CD14-positive monocyte (primary cell): ENCODE data around the gene ASS1. TPM values are rescaled to one million over a fixed set of nuclear protein-coding genes. Genes with fewer than 3 reads are reported as not detected.

ENCODE experiments used
- DNase-seq, 3 donors: peaks; one replicate each; pipeline ENCODE4 v3.0.0-alpha.2; 2011 to 2022
- H2AFZ ChIP-seq: 2 replicates; pipeline ENCODE4 v1.6.0; 2012; ENCODE audit warnings: mild to moderate bottlenecking, low read depth, low read length, inconsistent platforms; ENCODE audit not compliant: insufficient read depth, poor library complexity, severe bottlenecking
- H3K27ac ChIP-seq, 2 donors: 1 replicate in 1 of 2; 2 replicates in 1 of 2; pipeline ENCODE4 v1.5.1; 2012 to 2013; ENCODE audit warnings: low read length in 2 of 2, control low read depth in 1 of 2, inconsistent platforms in 1 of 2, low read depth in 1 of 2, mild to moderate bottlenecking in 1 of 2
- H3K27me3 ChIP-seq, 2 donors: one replicate each; pipeline versions ENCODE4 v1.6.0 to v1.6.1; 2011 to 2013; ENCODE audit warnings: low read length in 2 of 2; ENCODE audit not compliant: control insufficient read depth in 2 of 2, insufficient read depth in 2 of 2
- H3K36me3 ChIP-seq, 2 donors: replicated peaks in 1 of 2; 1 replicate in 1 of 2; 2 replicates in 1 of 2; pipeline versions ENCODE4 v1.5.1 to v1.6.1; 2012 to 2013; ENCODE audit warnings: low read length in 2 of 2, control low read depth in 1 of 2, inconsistent platforms in 1 of 2, mild to moderate bottlenecking in 1 of 2; ENCODE audit not compliant: insufficient read depth in 2 of 2, control insufficient read depth in 1 of 2
- H3K4me1 ChIP-seq, 2 donors: 1 replicate in 1 of 2; 2 replicates in 1 of 2; pipeline versions ENCODE4 v1.5.1 to v1.6.1; 2012 to 2013; ENCODE audit warnings: low read length in 2 of 2, control low read depth in 1 of 2, inconsistent platforms in 1 of 2, mild to moderate bottlenecking in 1 of 2, moderate library complexity in 1 of 2; ENCODE audit not compliant: insufficient read depth in 2 of 2, control insufficient read depth in 1 of 2
- H3K4me2 ChIP-seq: replicated peaks from 2 replicates; pipeline ENCODE3; 2012; ENCODE audit warnings: low read length, moderate library complexity, mild to moderate bottlenecking; ENCODE audit not compliant: poor library complexity, severe bottlenecking; ENCODE audit errors: extremely low read depth
- H3K4me3 ChIP-seq, 3 experiments: fragments of 200-600 bp in 1 of 3; sonication (generic) in 1 of 3; replicated peaks in 1 of 3; 1 replicate in 2 of 3; 2 replicates in 1 of 3; pipeline ENCODE4 v1.5.1; 2011 to 2013; ENCODE audit warnings: low read length in 3 of 3, mild to moderate bottlenecking in 3 of 3, control low read depth in 2 of 3, low read depth in 2 of 3, inconsistent platforms in 1 of 3, moderate library complexity in 1 of 3
- H3K79me2 ChIP-seq: 2 replicates; pipeline ENCODE4 v1.6.0; 2012; ENCODE audit warnings: mild to moderate bottlenecking, control low read depth, inconsistent platforms, low read length, moderate library complexity; ENCODE audit not compliant: insufficient read depth
- H3K9ac ChIP-seq: 2 replicates; pipeline ENCODE4 v1.6.0; 2017; ENCODE audit warnings: low read length, mild to moderate bottlenecking; ENCODE audit not compliant: insufficient read depth, poor library complexity, severe bottlenecking
- H3K9me3 ChIP-seq, 2 donors: replicated peaks in 1 of 2; 1 replicate in 1 of 2; 2 replicates in 1 of 2; pipeline versions ENCODE4 v1.5.1 to v1.6.1; 2012 to 2013; ENCODE audit warnings: low read length in 2 of 2, control low read depth in 1 of 2; ENCODE audit not compliant: control insufficient read depth in 1 of 2, insufficient read depth in 1 of 2
- H4K20me1 ChIP-seq: 2 replicates; pipeline ENCODE4 v1.6.0; 2012; ENCODE audit warnings: mild to moderate bottlenecking, low read length, control low read depth, moderate library complexity; ENCODE audit not compliant: insufficient read depth
- H3K27ac Mint-ChIP-seq, 7 donors: one replicate each; pipeline ENCODE4 v1.8.0; 2020; ENCODE audit warnings: mild to moderate bottlenecking in 7 of 7, mixed read lengths in 7 of 7, moderate library complexity in 6 of 7, inconsistent platforms in 2 of 7
- H3K27me3 Mint-ChIP-seq, 3 donors: one replicate each; pipeline ENCODE4 v1.8.0; 2021 to 2022; ENCODE audit warnings: low read depth in 3 of 3, mild to moderate bottlenecking in 3 of 3, mixed read lengths in 3 of 3, moderate library complexity in 3 of 3, inconsistent platforms in 1 of 3
- H3K36me3 Mint-ChIP-seq, 2 donors: one replicate each; pipeline ENCODE4 v1.8.0; 2020; ENCODE audit warnings: mixed read lengths in 2 of 2, inconsistent platforms in 1 of 2, mild to moderate bottlenecking in 1 of 2
- H3K4me1 Mint-ChIP-seq: one replicate; pipeline ENCODE4 v1.8.0; 2020; ENCODE audit warnings: mild to moderate bottlenecking, mixed read lengths
- H3K4me3 Mint-ChIP-seq, 2 donors: one replicate each; pipeline ENCODE4 v1.8.0; 2020; ENCODE audit warnings: mild to moderate bottlenecking in 2 of 2, mixed read lengths in 2 of 2, moderate library complexity in 1 of 2
- H3K9me3 Mint-ChIP-seq, 7 donors: one replicate each; pipeline ENCODE4 v1.8.0; 2020 to 2022; ENCODE audit warnings: mixed read lengths in 7 of 7, mild to moderate bottlenecking in 6 of 7, moderate library complexity in 6 of 7, inconsistent platforms in 2 of 7
- WGBS: methylation state at CpG from one replicate; pipeline ENCODE4 v1.1.5; 2013; ENCODE audit warnings: missing lambda C conversion rate; ENCODE audit not compliant: insufficient coverage; 5-methylcytosine and 5-hydroxymethylcytosine counted together
- intact Hi-C, 2 donors: fragments of 100-400 bp; cut with micrococcal nuclease; formaldehyde crosslinking; loops; one replicate each; pipeline versions ENCODE4 v1.15.0 to v1.15.1; 2023
- polyA plus RNA-seq, 3 donors: library from polyadenylated mRNA; depleted of rRNA in 1 of 3; unstranded in 2 of 3; stranded (reverse) in 1 of 3; fragments of 300-500 nt in 2 of 3; fragments of >200 nt in 1 of 3; fragmentation: Illumina TruSeq in 2 of 3; gene quantifications; 1 replicate in 2 of 3; 2 replicates in 1 of 3; pipeline ENCODE4 v1.2.3, GENCODE V29; 2012 to 2021
- TF ChIP-seq, protein P1 (sequence below): fragments of 200-600 bp; IDR thresholded peaks from one replicate; pipeline ENCODE4 v1.8.0; 2022; ENCODE audit warnings: antibody characterized with exemption, mild to moderate bottlenecking

ASS1 gene
- polyA plus RNA-seq, 3 donors, result not detected

GRCh38 chr9:130528674-130529073 is 83.9 kb downstream of the ASS1 start:
- Histone ChIP-seq H2AFZ (no peak overlapping the region), H3K36me3 (no peaks in the 10 kb centered on the region), H3K4me1 (no peaks in the 10 kb centered on the region), H3K27me3 (no peaks in the 10 kb centered on the region), H3K4me3 (no peak overlapping the region), H3K9me3 (no peaks in the 10 kb centered on the region), H3K79me2 (no peaks in the 10 kb centered on the region), H4K20me1 (no peaks in the 10 kb centered on the region), H3K9ac (no peak overlapping the region), H3K27ac (no peak overlapping the region), H3K4me2 (no peak overlapping the region)
- H3K27me3 Mint-ChIP-seq, result peaks cover 6 to 27% (median 10%) of the 10 kb centered on the region in 3 donors
- no peaks in the 10 kb centered on the region for H3K9me3 Mint-ChIP-seq
- no peak for DNase-seq
- no peak overlapping the region for H3K4me3 Mint-ChIP-seq
- H3K27ac Mint-ChIP-seq, result no peak overlapping the region
- 94% methylated on average over 5 of the region's 8 CpGs for WGBS
- no peaks in the 10 kb centered on the region for H3K4me1 Mint-ChIP-seq
- TF ChIP-seq, protein P1, sequence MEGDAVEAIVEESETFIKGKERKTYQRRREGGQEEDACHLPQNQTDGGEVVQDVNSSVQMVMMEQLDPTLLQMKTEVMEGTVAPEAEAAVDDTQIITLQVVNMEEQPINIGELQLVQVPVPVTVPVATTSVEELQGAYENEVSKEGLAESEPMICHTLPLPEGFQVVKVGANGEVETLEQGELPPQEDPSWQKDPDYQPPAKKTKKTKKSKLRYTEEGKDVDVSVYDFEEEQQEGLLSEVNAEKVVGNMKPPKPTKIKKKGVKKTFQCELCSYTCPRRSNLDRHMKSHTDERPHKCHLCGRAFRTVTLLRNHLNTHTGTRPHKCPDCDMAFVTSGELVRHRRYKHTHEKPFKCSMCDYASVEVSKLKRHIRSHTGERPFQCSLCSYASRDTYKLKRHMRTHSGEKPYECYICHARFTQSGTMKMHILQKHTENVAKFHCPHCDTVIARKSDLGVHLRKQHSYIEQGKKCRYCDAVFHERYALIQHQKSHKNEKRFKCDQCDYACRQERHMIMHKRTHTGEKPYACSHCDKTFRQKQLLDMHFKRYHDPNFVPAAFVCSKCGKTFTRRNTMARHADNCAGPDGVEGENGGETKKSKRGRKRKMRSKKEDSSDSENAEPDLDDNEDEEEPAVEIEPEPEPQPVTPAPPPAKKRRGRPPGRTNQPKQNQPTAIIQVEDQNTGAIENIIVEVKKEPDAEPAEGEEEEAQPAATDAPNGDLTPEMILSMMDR, result no peak
- intact Hi-C loops, result no loop called here
- H3K36me3 Mint-ChIP-seq, result no peaks in the 10 kb centered on the region

DNA sequence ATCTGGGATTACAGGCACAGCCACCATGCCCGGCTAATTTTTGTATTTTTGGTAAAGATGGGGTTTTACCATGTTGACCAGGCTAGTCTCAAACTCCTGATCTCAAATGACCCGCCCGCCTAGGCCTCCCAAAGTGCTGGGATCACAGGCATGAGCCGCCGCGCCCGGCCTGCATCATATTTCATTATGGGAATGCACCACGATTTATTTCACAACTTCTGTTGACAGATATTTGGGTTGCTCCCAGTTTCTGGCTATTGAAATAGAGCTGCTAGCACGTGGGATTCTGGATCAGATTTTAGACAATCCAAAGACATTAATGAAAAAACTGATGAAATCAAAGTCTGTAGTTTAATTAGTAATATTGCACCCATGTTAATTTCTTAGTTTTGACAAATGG is 86.2 kb downstream of the ASS1 start:
- Histone ChIP-seq H3K27me3 (peaks cover 7 to 13% of the 10 kb centered on the region in 2 donors), H4K20me1 (no peaks in the 10 kb centered on the region), H3K27ac (no peak overlapping the region), H3K4me1 (no peaks in the 10 kb centered on the region), H3K4me2 (no peak overlapping the region), H3K79me2 (no peaks in the 10 kb centered on the region), H3K36me3 (no peaks in the 10 kb centered on the region), H3K9ac (no peak overlapping the region), H2AFZ (no peak overlapping the region), H3K4me3 (no peak overlapping the region), H3K9me3 (no peaks in the 10 kb centered on the region)
- peaks cover 23 to 42% (median 24%) of the 10 kb centered on the region in 3 donors for H3K27me3 Mint-ChIP-seq
- H3K4me3 Mint-ChIP-seq, result no peak overlapping the region
- no peaks in the 10 kb centered on the region for H3K36me3 Mint-ChIP-seq
- DNase-seq, result no peak
- 83% methylated on average over 8 of the region's 9 CpGs for WGBS
- intact Hi-C loops, result no loop called here
- H3K9me3 Mint-ChIP-seq, result peaks cover 0 to 3% (median 0%) of the 10 kb centered on the region in 7 donors
- TF ChIP-seq, protein P1, result no peak
- H3K4me1 Mint-ChIP-seq, result no peaks in the 10 kb centered on the region
- H3K27ac Mint-ChIP-seq, result no peak overlapping the region
